ENCODE results near the gene CMSS1. TPM values are rescaled to one million over a fixed set of nuclear protein-coding genes. Genes with fewer than 3 reads are reported as not detected.

Gene CMSS1
- total RNA-seq, 6 experiments from 2014 or later, result 10.1 to 14.6 (median 11.6) TPM

DNA sequence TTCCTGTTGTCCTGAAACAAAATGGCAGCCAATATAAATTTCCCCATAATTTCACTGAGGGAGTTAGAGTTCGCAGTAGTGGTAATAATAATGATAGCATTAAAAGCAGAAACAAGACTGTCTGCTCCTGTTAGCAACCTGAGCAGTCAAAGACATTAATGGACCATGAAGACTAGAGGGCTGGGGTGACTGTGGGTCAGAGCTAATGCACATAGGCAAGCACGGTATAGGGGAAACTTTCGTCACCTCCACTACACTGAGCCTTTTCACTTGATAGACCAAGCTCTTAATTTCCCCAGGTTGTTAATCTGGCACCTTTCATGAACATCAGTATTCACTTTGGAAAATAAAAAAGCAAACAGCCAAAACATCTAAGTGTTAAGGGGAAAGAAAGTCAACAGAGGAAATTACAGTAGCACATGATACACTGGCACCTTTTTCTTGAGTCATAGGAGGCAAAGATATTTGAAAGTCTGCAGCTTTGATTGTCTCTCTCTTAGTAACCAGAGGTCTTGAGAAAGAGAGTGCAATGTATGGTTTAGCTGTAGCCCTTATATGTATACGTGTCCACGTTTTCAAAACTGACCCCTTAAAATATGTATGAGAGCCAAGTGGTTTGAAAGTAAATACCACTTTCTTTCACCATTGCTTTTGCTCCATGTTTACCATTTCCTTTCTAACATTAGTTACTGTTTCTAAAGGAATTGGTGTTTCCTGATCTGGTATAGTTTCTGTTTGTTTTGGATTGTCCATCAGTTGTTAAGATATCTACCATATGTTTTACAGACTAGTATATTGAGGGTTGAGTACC, 191.8 kb downstream of the CMSS1 start:
- Histone ChIP-seq H3K27ac (no peak overlapping the region), H3K9me3 (no peaks in the 10 kb centered on the region), H3K27me3 (no peaks in the 10 kb centered on the region), H3K4me1 (no peaks in the 10 kb centered on the region), H3K36me3 (no peaks in the 10 kb centered on the region), H3K4me3 (no peak overlapping the region)
- no peak for ATAC-seq
- WGBS (ENCODE audit: insufficient coverage, low coverage, low lambda C conversion rate, missing lambda C conversion rate), result 76% methylated on average over 5 of the region's 5 CpGs
- intact Hi-C loops (cut with DNase I), result no loop called here
- no peak for DNase-seq
- TF ChIP-seq, protein P1, sequence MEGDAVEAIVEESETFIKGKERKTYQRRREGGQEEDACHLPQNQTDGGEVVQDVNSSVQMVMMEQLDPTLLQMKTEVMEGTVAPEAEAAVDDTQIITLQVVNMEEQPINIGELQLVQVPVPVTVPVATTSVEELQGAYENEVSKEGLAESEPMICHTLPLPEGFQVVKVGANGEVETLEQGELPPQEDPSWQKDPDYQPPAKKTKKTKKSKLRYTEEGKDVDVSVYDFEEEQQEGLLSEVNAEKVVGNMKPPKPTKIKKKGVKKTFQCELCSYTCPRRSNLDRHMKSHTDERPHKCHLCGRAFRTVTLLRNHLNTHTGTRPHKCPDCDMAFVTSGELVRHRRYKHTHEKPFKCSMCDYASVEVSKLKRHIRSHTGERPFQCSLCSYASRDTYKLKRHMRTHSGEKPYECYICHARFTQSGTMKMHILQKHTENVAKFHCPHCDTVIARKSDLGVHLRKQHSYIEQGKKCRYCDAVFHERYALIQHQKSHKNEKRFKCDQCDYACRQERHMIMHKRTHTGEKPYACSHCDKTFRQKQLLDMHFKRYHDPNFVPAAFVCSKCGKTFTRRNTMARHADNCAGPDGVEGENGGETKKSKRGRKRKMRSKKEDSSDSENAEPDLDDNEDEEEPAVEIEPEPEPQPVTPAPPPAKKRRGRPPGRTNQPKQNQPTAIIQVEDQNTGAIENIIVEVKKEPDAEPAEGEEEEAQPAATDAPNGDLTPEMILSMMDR (IDR thresholded peaks at IDR 0.05), result no peak
- no peak for TF ChIP-seq POLR2A (IDR thresholded peaks at IDR 0.05)

DNA sequence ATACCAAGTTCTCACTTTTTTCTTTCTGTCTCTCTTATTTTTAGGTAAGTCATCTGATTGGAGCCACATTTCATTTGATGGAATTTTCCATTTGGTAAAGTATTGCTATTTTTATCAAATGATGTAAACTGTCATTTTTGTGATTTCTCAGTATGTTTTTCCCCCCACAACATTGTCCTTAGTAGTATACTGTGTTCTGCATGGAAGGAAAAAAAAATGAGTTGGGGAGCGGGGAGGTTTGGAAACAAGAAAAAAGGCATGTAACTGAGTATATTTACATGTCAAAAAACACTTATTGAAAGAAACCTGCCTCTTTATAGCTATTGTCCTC, 192.4 kb downstream of the CMSS1 start:
- Histone ChIP-seq H3K4me1 (no peaks in the 10 kb centered on the region), H3K27me3 (no peaks in the 10 kb centered on the region), H3K27ac (no peak overlapping the region), H3K36me3 (no peaks in the 10 kb centered on the region), H3K4me3 (no peak overlapping the region), H3K9me3 (no peaks in the 10 kb centered on the region)
- intact Hi-C loops (cut with DNase I), result no loop called here
- DNase-seq, result no peak
- ATAC-seq, result no peak
- TF ChIP-seq, protein P1 (IDR thresholded peaks at IDR 0.05), result no peak
- no peak for TF ChIP-seq POLR2A (IDR thresholded peaks at IDR 0.05)
- WGBS (ENCODE audit: insufficient coverage, low coverage, low lambda C conversion rate, missing lambda C conversion rate), result 92% methylated on average over 1 of the region's 1 CpG

DNA sequence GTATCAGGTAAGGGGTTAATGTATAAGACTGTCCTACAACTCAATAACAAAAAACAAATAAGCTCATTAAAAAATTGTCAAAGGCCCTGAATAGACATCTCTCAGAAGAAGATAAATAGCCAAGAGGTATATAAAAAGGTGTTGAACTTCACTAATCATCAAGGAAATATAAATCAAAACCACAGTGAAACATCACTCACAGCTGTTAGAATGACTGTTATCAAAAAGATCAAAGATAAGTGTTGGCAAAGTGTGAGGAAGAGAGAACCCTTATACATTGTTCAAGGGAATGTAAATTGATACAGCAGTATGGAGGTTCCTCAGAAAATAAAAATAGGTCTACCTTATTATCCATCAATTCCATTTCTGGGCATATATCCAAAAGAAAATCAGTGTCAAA, 201.1 kb downstream of the CMSS1 start:
- no peak for DNase-seq

DNA sequence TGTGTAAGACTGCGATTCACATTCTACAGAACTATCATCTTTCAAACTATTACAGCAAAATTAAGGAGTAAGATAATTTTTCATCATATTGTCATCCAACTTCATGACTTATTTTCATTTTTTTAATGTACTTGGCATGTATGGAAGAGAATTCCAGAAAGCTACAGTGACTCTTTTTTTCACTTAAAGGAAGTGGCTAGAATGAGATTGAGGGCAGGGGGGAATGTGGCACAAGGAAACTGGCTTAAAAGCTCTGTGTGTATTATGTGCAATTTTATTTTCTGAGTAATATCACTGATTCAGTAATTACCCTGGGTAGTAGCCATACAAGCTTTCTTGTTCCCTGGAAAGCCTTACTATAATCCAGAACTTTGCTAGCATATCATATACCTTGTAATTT, 202.1 kb downstream of the CMSS1 start:
- WGBS (ENCODE audit: insufficient coverage, low coverage, low lambda C conversion rate, missing lambda C conversion rate), result 100% methylated on average over 1 of the region's 1 CpG
- ATAC-seq (no peak), DNase-seq (no peak)
- no peaks in the 10 kb centered on the region for H3K9me3 ChIP-seq
- H3K4me1 ChIP-seq, result peaks cover 0 to 5% (median 0%) of the 10 kb centered on the region in 4 donors
- no peak overlapping the region for H3K4me3 ChIP-seq
- no peak for TF ChIP-seq POLR2A (IDR thresholded peaks at IDR 0.05)
- TF ChIP-seq, protein P1 (IDR thresholded peaks at IDR 0.05), result no peak
- intact Hi-C loops (cut with DNase I), result no loop called here
- H3K36me3 ChIP-seq, result no peaks in the 10 kb centered on the region
- no peak overlapping the region for H3K27ac ChIP-seq
- H3K27me3 ChIP-seq, result no peaks in the 10 kb centered on the region

More for the DNA sequence above, 201.1 kb downstream of the CMSS1 start:
- no peak for TF ChIP-seq POLR2A (IDR thresholded peaks at IDR 0.05)
- TF ChIP-seq, protein P1 (IDR thresholded peaks at IDR 0.05), result no peak
- Histone ChIP-seq H3K27me3 (no peaks in the 10 kb centered on the region), H3K9me3 (no peaks in the 10 kb centered on the region), H3K4me3 (no peak overlapping the region), H3K27ac (no peak overlapping the region), H3K4me1 (no peaks in the 10 kb centered on the region), H3K36me3 (no peaks in the 10 kb centered on the region)
- ATAC-seq, result no peak
- intact Hi-C loops (cut with DNase I), result no loop called here

Data from right lobe of liver (tissue), 6 donors.